ENCODE results near the gene PHACTR2. TPM values are rescaled to one million over a fixed set of nuclear protein-coding genes. Genes with fewer than 3 reads are reported as not detected.

PHACTR2 gene
- total RNA-seq, 1 experiment from 2014 or later: 27.6 TPM

DNA sequence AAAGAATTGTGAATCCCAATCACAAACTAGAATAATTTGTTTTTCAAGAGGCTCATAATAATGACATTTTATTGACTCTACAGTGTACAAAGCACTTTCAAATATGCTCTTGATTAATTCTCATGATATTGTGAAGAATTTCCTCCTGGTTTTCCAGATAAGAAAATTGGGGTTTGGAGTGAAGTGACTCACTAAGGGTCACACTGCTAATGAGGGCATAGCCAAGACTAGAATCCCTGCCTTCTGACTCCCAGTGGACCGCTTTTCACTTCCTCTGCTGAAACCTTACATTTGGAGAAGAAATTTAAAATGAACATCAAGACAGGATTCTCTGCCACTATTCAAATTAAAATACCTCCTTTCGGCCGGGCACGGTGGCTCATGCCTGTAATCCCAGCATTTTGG is 127.1 kb downstream of the PHACTR2 start:
- no peaks in the 10 kb centered on the region for H3K9me3 ChIP-seq (ENCODE audit: control insufficient read depth in 1 of 2, insufficient read depth in 1 of 2, low read depth in 1 of 2, low read length in 2 of 2)
- H2AFZ ChIP-seq (ENCODE audit: low read depth, low read length, poor library complexity, severe bottlenecking): no peak overlapping the region
- H3K4me3 ChIP-seq (replicated peaks in 1 of 2; ENCODE audit: low read depth in 1 of 2, low read length in 2 of 2): no peak overlapping the region
- TF ChIP-seq, protein P1, sequence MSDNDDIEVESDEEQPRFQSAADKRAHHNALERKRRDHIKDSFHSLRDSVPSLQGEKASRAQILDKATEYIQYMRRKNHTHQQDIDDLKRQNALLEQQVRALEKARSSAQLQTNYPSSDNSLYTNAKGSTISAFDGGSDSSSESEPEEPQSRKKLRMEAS (IDR thresholded peaks at IDR 0.05): no peak
- no peak for TF ChIP-seq POLR2AphosphoS5 (IDR thresholded peaks at IDR 0.05; ENCODE audit: low read depth, low read length)
- TF ChIP-seq EGR1 (IDR thresholded peaks at IDR 0.05; ENCODE audit: low read depth): no peak
- no peak for TF ChIP-seq CEBPB (IDR thresholded peaks at IDR 0.05; ENCODE audit: low read depth)
- TF ChIP-seq TCF7L2 (IDR thresholded peaks at IDR 0.05; ENCODE audit: borderline replicate concordance, extremely low read depth, insufficient read depth, insufficient read length): no peak
- TF ChIP-seq, protein P2, sequence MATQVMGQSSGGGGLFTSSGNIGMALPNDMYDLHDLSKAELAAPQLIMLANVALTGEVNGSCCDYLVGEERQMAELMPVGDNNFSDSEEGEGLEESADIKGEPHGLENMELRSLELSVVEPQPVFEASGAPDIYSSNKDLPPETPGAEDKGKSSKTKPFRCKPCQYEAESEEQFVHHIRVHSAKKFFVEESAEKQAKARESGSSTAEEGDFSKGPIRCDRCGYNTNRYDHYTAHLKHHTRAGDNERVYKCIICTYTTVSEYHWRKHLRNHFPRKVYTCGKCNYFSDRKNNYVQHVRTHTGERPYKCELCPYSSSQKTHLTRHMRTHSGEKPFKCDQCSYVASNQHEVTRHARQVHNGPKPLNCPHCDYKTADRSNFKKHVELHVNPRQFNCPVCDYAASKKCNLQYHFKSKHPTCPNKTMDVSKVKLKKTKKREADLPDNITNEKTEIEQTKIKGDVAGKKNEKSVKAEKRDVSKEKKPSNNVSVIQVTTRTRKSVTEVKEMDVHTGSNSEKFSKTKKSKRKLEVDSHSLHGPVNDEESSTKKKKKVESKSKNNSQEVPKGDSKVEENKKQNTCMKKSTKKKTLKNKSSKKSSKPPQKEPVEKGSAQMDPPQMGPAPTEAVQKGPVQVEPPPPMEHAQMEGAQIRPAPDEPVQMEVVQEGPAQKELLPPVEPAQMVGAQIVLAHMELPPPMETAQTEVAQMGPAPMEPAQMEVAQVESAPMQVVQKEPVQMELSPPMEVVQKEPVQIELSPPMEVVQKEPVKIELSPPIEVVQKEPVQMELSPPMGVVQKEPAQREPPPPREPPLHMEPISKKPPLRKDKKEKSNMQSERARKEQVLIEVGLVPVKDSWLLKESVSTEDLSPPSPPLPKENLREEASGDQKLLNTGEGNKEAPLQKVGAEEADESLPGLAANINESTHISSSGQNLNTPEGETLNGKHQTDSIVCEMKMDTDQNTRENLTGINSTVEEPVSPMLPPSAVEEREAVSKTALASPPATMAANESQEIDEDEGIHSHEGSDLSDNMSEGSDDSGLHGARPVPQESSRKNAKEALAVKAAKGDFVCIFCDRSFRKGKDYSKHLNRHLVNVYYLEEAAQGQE (IDR thresholded peaks at IDR 0.05; ENCODE audit: low read depth): no peak
- TF ChIP-seq EZH2phosphoT487 (IDR thresholded peaks at IDR 0.05; ENCODE audit: borderline replicate concordance): no peak
- no peak for TF ChIP-seq CBX3 (IDR thresholded peaks at IDR 0.05; ENCODE audit: low read depth)
- TF ChIP-seq YY1 (IDR thresholded peaks at IDR 0.05; ENCODE audit: extremely low read depth, insufficient replicate concordance, low read depth, low read length): no peak
- TF ChIP-seq ZFX (IDR thresholded peaks at IDR 0.05): no peak
- TF ChIP-seq ELF1 (IDR thresholded peaks at IDR 0.05; ENCODE audit: borderline replicate concordance, low read depth): no peak
- TF ChIP-seq SP1 (IDR thresholded peaks at IDR 0.05; ENCODE audit: low read depth): no peak
- TF ChIP-seq FOSL1 (IDR thresholded peaks at IDR 0.05; ENCODE audit: low read depth): no peak
- no peak for TF ChIP-seq EZH2 (IDR thresholded peaks at IDR 0.05)
- peaks cover 3 to 4% of the 10 kb centered on the region in 2 experiments; a peak in 3 of 4 replicates for H3K4me1 ChIP-seq (ENCODE audit: control insufficient read depth in 1 of 2, insufficient read depth in 2 of 2, low read length in 2 of 2)
- ATAC-seq (no peak), DNase-seq (ENCODE audit: low read depth, low spot score) (no peak)
- H3K27me3 ChIP-seq (ENCODE audit: insufficient read depth, low read length): no peaks in the 10 kb centered on the region
- RAD21 ChIA-PET (ENCODE audit: low non-redundant PET in 1 of 2, low total read pairs in 2 of 2, uncharacterized antibody in 2 of 2, unreplicated experiment in 2 of 2): no interaction called here
- no peak overlapping the region for H3K4me2 ChIP-seq (ENCODE audit: low read length)
- H3K27ac ChIP-seq (ENCODE audit: low read depth, low read length): no peak overlapping the region
- CTCF ChIA-PET: no interaction called here
- H3K79me2 ChIP-seq (ENCODE audit: insufficient read depth, low read length): no peaks in the 10 kb centered on the region
- intact Hi-C loops (cut with micrococcal nuclease): no loop called here
- no peaks in the 10 kb centered on the region for H4K20me1 ChIP-seq (ENCODE audit: insufficient read depth)
- H3K36me3 ChIP-seq (ENCODE audit: control insufficient read depth in 1 of 2, insufficient read depth in 2 of 2, low read length in 2 of 2): no peaks in the 10 kb centered on the region; a peak in 1 of 4 replicates
- POLR2A ChIA-PET: no interaction called here
- H3K9me2 ChIP-seq (ENCODE audit: insufficient read depth): no peaks in the 10 kb centered on the region
- H3K9ac ChIP-seq (ENCODE audit: low read length): no peak overlapping the region
- BruUV-seq (replicated peaks): no TSS peak
